ENCODE results near the gene TSPAN14. TPM values are rescaled to one million over a fixed set of nuclear protein-coding genes. Genes with fewer than 3 reads are reported as not detected.

Gene TSPAN14
- total RNA-seq, 6 donors from 2014 or later: 52.1 to 157 (median 111) TPM

DNA sequence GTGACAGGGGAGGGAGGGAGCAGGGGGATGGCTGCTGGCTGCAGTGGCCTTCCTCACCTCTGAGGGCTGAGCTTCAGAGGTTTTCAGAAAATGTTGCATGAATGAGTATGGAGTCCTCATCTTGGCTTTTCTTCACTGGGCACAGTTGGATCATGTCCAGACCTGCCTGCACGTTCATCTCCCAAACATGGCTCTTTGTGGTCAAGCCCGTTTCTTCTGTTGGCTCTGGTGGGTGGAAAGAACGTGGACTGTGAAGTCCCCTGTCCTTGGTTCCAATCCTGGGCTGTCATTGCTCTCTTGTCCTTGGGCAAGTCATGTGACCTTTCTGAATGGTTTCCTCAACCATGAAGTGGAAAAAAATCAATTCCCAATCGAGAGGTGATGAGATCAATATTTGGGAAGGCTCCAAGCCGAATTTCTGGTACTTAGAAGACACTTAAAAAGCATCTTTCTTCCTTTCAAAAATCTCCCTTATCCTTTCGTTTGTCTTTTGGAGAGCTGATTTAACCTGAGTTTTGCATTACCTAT is 34.5 kb downstream of the TSPAN14 start:
- ATAC-seq (ENCODE audit: low FRiP score in 2 of 2) (no peak), DNase-seq (no peak)
- H3K36me3 ChIP-seq: peaks cover 6 to 42% (median 24%) of the 10 kb centered on the region in 4 donors
- H3K27ac ChIP-seq: peak overlapping the region; percentile 73 to 92 (median 82)
- H3K4me1 ChIP-seq: peaks cover 94 to 100% (median 97%) of the 10 kb centered on the region in 4 donors
- no peak overlapping the region for H3K4me3 ChIP-seq
- H3K27me3 ChIP-seq: no peaks in the 10 kb centered on the region
- WGBS, 2 donors: 66 to 73% methylated on average over 6 of the region's 6 CpGs
- TF ChIP-seq EP300 (IDR thresholded peaks at IDR 0.05): no peak
- TF ChIP-seq POLR2AphosphoS5 (IDR thresholded peaks at IDR 0.05): no peak
- TF ChIP-seq CTCF (IDR thresholded peaks at IDR 0.05): no peak
- no peak for TF ChIP-seq POLR2A (IDR thresholded peaks at IDR 0.05)
- H3K9me3 ChIP-seq: no peaks in the 10 kb centered on the region

DNA sequence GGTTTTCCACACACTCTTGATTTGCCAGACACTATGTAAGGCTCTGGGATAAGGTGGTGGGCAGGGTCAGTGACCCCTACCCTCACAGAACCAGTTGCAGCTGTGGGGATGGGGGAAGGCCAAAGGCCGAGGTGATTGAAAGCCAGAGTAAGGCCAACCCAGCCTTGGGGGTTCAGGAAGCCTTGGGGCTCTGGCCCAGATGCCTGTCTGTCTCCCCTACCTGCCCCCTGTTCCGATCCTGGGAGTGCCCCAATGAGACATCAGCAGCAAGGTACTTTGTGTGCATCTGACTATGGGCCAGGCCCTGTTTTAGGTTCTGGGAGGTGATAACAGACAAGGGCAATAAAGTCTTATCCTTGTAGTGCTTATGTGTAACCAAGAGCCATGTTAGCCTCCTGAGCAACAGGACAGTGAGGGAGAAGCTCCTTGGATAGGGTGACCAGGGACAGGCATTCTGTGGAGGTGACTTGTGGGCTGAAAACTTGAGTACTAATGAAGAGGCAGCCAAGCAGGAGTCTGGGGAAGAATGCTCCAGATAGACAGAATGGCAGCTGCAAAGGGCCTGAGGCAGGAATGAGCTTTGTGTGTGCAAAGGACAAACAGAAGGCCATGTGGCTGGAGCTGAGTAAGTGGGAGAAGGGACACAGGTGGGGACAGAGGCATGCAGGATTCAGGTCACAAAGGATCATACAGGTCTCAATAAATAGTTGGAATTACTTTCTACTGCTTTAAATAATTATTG is 35.4 kb downstream of the TSPAN14 start:
- Histone ChIP-seq H3K4me3 (no peak overlapping the region), H3K9me3 (no peaks in the 10 kb centered on the region), H3K36me3 (peaks cover 6 to 44% (median 24%) of the 10 kb centered on the region in 4 donors), H3K27ac (peak overlapping the region; percentile 35 to 92 (median 76)), H3K4me1 (peaks cover 96 to 100% (median 99%) of the 10 kb centered on the region in 4 donors), H3K27me3 (no peaks in the 10 kb centered on the region)
- WGBS, 2 donors: 100% methylated on average over 2 of the region's 2 CpGs; no CpG with 5 or more reads in 1 of the 2 donors
- ATAC-seq (ENCODE audit: low FRiP score in 2 of 2) (no peak), DNase-seq (no peak)
- TF ChIP-seq CTCF (IDR thresholded peaks at IDR 0.05) (no peak), EP300 (IDR thresholded peaks at IDR 0.05) (no peak), POLR2AphosphoS5 (IDR thresholded peaks at IDR 0.05) (no peak), POLR2A (IDR thresholded peaks at IDR 0.05) (no peak)

DNA sequence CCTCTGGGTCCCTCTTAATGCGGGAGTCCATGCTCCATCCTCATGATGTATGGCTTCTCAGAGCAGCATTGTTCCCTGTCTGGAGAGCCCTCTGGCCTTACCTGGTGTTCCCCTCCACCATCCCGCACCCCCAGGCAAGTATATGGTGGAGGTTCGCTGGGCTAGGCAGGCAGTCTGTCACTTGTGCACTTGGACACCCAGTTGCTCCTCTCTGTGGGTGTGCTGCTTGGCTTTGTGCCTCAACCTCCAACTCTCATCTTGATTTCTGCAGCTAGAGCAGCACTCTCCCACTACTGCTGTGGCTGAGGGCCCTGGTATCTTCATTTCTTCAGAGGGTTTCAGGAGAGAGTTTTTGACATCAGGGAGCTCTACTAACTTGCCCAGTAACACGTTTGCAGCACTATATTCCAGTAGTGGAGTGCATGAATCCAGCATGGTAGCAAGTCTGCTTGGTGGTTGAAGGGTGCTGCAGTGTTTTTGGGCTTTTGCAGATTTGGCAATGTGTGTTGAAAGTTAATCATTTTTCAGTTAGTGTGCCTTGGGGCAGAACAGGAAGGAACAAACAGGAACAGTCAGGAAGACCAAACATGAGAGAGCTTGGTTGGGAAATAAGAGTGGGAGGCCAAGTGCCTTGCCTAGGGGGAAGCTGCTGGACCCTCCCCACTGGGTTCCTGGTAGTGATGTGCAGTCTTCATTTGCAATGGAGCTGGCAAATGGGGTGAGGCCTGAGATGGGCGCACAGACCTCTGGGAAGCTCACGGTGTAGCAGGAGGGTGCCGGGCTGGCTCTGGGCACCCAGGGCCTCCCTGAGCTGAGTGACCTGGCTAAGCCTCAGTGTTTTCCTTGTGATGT is 37.4 kb downstream of the TSPAN14 start:
- ATAC-seq (ENCODE audit: low FRiP score in 2 of 2) (peak; percentile 65 to 77), DNase-seq (peak in 1 of 2 donors; percentile 87)
- H3K36me3 ChIP-seq: peaks cover 6 to 50% (median 24%) of the 10 kb centered on the region in 4 donors
- H3K4me1 ChIP-seq: peaks cover 96 to 100% (median 98%) of the 10 kb centered on the region in 4 donors
- TF ChIP-seq CTCF (IDR thresholded peaks at IDR 0.05): no peak
- TF ChIP-seq POLR2A (IDR thresholded peaks at IDR 0.05): peak in 1 of 4 donors; percentile 23
- peak; percentile 53 to 63 for TF ChIP-seq POLR2AphosphoS5 (IDR thresholded peaks at IDR 0.05)
- peak in 2 of 4 donors; percentile 15 to 89 for TF ChIP-seq EP300 (IDR thresholded peaks at IDR 0.05)
- no peak overlapping the region for H3K4me3 ChIP-seq
- WGBS, 2 donors: 67 to 76% methylated on average over 6 to 7 of the region's 7 CpGs
- H3K27ac ChIP-seq: peak overlapping the region; percentile 69 to 92 (median 70)
- H3K9me3 ChIP-seq: no peaks in the 10 kb centered on the region
- no peaks in the 10 kb centered on the region for H3K27me3 ChIP-seq

DNA sequence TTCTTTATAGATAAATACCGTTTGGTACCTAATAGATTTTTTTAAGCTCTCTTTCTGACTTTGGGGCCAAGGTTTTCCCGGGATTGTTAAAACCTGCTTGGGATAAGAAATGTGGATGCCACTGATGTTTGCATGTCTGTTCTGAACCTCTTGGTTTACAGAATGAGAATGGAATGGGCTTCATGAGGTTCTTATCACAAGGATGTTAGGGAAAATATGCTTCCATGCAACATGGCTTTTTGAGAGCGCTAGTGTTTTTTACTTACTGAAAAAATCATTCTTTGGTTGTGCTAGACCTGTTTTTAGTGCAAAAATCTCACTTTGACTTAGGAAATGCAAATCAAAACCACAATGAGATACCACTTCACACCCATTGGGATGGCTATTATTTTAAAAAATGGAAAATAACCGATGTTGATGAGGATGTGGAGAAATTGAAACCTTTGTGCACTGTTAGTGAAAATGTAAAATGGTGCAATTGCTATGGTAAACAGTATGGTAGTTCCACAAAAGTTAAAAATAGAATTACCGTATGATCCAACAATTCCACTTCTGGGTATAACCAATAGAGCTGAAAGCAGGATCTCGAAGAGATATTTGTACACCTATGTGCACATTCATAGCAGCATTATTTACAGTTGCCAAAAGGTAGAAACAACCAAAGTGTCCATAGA is 38.9 kb downstream of the TSPAN14 start:
- no peak overlapping the region for H3K4me3 ChIP-seq
- no peaks in the 10 kb centered on the region for H3K27me3 ChIP-seq
- ATAC-seq (ENCODE audit: low FRiP score in 2 of 2) (no peak), DNase-seq (no peak)
- peaks cover 6 to 50% (median 24%) of the 10 kb centered on the region in 4 donors for H3K36me3 ChIP-seq
- H3K27ac ChIP-seq: peak overlapping the region; percentile 64 to 92 (median 70)
- no peak for TF ChIP-seq POLR2AphosphoS5 (IDR thresholded peaks at IDR 0.05)
- TF ChIP-seq EP300 (IDR thresholded peaks at IDR 0.05): no peak
- TF ChIP-seq POLR2A (IDR thresholded peaks at IDR 0.05): no peak
- no peak for TF ChIP-seq CTCF (IDR thresholded peaks at IDR 0.05)
- peaks cover 94 to 100% (median 98%) of the 10 kb centered on the region in 4 donors for H3K4me1 ChIP-seq
- no peaks in the 10 kb centered on the region for H3K9me3 ChIP-seq
- WGBS, 2 donors: 66 to 71% methylated on average over 6 of the region's 6 CpGs
